Measurements from ENCODE around the gene NTM.

- TF ChIP-seq, protein P1, sequence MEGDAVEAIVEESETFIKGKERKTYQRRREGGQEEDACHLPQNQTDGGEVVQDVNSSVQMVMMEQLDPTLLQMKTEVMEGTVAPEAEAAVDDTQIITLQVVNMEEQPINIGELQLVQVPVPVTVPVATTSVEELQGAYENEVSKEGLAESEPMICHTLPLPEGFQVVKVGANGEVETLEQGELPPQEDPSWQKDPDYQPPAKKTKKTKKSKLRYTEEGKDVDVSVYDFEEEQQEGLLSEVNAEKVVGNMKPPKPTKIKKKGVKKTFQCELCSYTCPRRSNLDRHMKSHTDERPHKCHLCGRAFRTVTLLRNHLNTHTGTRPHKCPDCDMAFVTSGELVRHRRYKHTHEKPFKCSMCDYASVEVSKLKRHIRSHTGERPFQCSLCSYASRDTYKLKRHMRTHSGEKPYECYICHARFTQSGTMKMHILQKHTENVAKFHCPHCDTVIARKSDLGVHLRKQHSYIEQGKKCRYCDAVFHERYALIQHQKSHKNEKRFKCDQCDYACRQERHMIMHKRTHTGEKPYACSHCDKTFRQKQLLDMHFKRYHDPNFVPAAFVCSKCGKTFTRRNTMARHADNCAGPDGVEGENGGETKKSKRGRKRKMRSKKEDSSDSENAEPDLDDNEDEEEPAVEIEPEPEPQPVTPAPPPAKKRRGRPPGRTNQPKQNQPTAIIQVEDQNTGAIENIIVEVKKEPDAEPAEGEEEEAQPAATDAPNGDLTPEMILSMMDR (IDR thresholded peaks at IDR 0.05; ENCODE audit: low read depth, low read length): no peak
- no peak for TF ChIP-seq EZH2phosphoT487 (IDR thresholded peaks at IDR 0.05; ENCODE audit: low read depth)
These were observed 403.2 kb downstream of the NTM start for GRCh38 chr11:131773626-131774025.

Data from OCI-LY3 (cell line).